Measurements from ENCODE around the gene ADGRG6.

DNA sequence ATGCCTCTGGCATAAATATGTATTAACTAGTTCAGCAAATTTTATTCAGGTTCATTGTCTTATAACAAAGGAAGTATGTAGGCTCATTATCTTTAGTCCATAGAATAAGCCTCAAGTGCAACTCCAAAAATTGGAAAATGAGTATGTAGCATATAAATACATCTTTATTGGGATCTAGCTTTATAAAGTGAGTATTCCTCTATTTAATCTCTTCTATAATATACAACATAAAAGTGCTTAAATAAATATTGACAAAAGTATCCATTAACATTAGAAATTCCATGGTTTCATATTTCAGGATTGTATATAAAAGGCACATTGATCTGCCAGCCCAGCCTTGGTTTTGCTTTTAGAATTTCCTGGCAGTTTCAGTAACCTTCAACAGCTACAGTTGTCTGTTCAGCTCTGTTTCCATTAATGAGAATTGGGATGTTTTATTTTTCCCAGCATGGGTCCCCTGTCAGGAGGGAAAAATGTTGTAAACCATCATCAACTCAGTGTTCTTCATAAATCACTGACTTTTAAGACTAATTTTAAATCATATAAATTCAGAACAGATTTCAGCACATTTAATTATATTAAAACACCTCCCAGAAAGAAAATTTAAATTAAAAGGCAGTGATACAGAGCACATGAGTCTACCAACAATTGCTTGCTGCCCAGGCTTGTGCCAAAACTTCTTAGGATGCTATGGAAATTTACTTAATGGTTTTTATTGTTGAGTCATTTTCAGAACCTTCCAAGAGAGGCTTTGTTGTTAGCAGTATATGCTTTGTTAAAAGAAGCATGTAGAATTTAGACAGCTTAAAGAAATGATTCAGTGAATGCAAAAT, 119.7 kb downstream of the ADGRG6 start:
- TF ChIP-seq CTCF (IDR thresholded peaks at IDR 0.05 in 2 of 3, conservative IDR thresholded peaks at IDR 0.05 in 1 of 3; ENCODE audit: control insufficient read depth in 2 of 3, extremely low read depth in 1 of 3, insufficient read depth in 1 of 3, low read depth in 3 of 3, low read length in 3 of 3), result no peak
- TF ChIP-seq, protein P1, sequence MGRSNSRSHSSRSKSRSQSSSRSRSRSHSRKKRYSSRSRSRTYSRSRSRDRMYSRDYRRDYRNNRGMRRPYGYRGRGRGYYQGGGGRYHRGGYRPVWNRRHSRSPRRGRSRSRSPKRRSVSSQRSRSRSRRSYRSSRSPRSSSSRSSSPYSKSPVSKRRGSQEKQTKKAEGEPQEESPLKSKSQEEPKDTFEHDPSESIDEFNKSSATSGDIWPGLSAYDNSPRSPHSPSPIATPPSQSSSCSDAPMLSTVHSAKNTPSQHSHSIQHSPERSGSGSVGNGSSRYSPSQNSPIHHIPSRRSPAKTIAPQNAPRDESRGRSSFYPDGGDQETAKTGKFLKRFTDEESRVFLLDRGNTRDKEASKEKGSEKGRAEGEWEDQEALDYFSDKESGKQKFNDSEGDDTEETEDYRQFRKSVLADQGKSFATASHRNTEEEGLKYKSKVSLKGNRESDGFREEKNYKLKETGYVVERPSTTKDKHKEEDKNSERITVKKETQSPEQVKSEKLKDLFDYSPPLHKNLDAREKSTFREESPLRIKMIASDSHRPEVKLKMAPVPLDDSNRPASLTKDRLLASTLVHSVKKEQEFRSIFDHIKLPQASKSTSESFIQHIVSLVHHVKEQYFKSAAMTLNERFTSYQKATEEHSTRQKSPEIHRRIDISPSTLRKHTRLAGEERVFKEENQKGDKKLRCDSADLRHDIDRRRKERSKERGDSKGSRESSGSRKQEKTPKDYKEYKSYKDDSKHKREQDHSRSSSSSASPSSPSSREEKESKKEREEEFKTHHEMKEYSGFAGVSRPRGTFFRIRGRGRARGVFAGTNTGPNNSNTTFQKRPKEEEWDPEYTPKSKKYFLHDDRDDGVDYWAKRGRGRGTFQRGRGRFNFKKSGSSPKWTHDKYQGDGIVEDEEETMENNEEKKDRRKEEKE (IDR thresholded peaks at IDR 0.05), result no peak
- TF ChIP-seq RELA (IDR thresholded peaks at IDR 0.05; ENCODE audit: borderline replicate concordance, partially characterized antibody), result no peak
- no peak for TF ChIP-seq TARDBP (IDR thresholded peaks at IDR 0.05; ENCODE audit: borderline replicate concordance)
- no peak for TF ChIP-seq RAD51 (IDR thresholded peaks at IDR 0.05)
- TF ChIP-seq RFX5 (IDR thresholded peaks at IDR 0.05; ENCODE audit: low read depth, low read length), result no peak
- TF ChIP-seq HCFC1 (IDR thresholded peaks at IDR 0.05; ENCODE audit: low read length), result no peak
- no peak for TF ChIP-seq NBN (IDR thresholded peaks at IDR 0.05)
- no peak for TF ChIP-seq ATF2 (IDR thresholded peaks at IDR 0.05; ENCODE audit: low read length)
- TF ChIP-seq TBL1XR1 (IDR thresholded peaks at IDR 0.05; ENCODE audit: low read depth, low read length), result no peak
- TF ChIP-seq JUND (IDR thresholded peaks at IDR 0.05; ENCODE audit: low read depth, low read length), result no peak
- TF ChIP-seq REST (IDR thresholded peaks at IDR 0.05; ENCODE audit: low read depth, low read length), result no peak
- TF ChIP-seq ZNF687 (IDR thresholded peaks at IDR 0.05), result no peak
- TF ChIP-seq, protein P2, sequence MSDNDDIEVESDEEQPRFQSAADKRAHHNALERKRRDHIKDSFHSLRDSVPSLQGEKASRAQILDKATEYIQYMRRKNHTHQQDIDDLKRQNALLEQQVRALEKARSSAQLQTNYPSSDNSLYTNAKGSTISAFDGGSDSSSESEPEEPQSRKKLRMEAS (IDR thresholded peaks at IDR 0.05; ENCODE audit: low read depth, low read length), result no peak
